HG03575 (cell line): ENCODE data around the gene NSMCE1.
"Not testable (repeated sequence)": the region's sequence is repeated elsewhere in the genome, so short reads cannot be mapped to it uniquely, and the experiment has no call there.

ENCODE experiments used
- ATAC-seq: cut with Tn5 transposase; IDR thresholded peaks from one replicate; pipeline ENCODE4 v1.9.1; 2021; ENCODE audit not compliant: unreplicated experiment, insufficient number of reproducible peaks, low FRiP score; ENCODE audit errors: extremely low read depth

NSMCE1 gene

DNA sequence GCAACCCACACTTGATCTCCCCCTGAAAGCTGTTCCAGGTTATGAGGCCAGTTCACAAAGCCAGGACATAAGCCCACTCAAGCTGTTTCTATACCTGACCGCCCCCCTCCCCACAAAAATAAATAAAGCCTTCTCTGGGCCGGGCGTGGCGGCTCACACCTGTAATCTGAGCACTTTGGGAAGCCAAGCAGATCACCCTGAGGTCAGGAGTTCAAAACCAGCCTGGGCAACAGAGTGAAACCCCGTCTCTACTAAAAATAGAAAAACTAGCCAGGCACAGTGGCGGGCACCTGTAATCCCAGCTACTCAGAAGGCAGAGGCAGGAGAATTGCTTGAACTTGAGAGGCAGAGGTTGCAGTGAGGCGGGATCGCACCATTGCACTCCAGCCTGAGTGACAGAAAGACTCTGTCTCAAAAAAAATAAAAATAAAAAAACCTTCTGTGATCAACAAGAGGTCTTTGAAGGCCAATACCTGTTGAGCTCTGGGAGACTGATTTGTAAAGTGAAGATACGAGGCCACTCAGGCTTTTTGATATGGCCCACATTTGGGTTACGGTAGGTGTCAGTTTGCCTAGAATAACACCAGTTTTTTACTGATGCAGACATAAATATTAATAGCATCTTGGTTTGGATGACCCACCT lies 63.0 kb downstream of the NSMCE1 start:
- no peak for ATAC-seq

DNA sequence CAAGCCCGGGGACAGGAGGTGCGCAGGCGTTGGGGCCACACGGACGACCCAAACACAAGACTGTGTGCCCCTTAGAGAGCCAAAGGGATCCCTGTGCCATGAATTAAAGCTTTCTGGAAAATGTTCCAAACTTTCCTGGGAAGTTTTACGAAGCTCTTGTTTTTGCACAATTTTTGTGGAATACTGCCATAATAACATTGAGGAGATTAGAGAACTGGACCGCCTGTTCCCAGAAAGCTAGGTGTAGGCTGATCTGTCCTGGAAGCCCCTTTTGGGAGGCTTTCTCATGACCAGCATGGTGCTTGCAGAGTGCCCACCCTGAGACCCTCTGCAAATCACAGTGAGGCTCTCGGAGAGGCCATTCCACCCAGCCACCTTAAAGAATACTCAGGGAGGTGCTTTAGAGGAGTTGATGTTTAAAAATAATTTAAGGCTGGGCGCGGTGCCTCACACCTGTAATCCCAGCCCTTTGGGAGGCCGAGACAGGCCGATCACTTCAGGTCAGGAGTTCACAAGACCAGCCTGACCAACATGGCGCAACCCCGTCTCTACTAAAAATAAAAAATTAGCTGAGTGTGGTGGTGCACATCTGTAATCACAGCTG lies 64.2 kb downstream of the NSMCE1 start:
- no peak for ATAC-seq

DNA sequence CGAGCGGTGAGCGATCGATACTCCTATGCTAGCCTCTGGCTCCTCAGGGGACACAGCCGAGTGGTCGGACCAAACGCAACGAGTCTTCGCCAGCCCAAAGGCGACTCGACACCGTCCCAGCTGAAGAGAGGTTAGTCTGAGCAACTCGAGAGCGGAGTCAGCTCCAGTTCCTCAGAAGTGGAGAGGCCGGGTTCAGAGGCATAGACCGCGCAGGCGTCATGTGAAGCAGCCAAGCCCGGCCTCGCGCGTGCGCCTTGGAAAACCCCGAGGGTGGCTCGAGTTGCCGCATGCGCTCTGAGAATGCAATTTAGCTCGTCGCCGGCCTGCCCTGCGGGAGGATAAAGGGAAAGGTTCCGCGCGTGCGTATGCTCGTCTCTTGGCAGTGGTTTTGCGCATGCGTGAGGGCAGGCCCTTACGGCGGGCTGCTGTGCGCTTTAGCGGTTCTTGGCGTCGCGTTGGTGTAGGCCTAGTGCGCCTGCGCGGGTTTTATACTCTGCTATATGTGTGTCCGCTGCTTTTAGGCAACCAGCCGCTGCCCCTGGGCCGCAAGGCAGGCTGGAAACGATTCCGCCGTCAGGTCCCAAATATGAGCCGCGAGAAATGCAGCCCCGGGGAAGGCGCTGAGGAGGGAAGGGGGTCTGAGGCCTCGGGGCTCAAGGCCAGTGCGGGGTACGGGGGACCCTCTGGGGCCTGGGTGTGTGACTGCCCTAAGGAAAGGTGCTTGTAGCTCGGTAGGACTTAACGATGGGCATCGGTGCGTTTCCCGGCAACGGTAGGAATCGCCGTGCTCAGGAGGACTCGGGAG lies 64.9 kb downstream of the NSMCE1 start, which contains the start of gene KDM8:
TSS of gene KDM8 (plus strand) at position 20 of the 805 bp plus-strand sequence. CDS start 6,598 bp downstream, outside the sequence.
- ATAC-seq: peak; percentile 66

DNA sequence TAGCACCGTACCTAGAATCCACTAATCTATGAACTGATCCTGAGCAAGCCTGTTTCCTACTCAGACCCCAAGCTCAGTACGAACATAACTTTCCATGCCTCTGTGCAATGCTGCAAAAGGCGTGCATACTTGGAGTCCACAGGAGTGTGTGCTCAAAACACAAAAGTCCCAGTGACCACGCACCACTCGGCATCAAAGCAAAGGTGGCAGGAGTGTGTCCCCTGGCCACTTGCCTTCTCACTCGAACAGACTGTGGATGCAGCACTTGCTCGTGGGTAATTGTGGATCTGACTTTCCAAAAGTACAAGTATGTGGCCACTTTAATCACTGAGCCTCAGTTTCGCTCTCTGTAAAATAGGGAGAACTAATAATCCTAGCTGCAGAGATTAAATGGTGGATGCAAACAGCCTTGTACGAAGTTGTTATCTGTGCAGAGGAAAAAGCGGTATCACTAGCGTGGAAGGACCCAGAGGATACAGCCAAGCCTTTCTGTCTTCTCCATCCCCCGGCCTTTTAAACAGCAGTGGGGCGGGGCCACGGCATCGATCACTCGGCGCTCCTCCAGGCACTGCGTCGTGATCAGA lies 65.6 kb downstream of the NSMCE1 start:
- ATAC-seq: no peak

DNA sequence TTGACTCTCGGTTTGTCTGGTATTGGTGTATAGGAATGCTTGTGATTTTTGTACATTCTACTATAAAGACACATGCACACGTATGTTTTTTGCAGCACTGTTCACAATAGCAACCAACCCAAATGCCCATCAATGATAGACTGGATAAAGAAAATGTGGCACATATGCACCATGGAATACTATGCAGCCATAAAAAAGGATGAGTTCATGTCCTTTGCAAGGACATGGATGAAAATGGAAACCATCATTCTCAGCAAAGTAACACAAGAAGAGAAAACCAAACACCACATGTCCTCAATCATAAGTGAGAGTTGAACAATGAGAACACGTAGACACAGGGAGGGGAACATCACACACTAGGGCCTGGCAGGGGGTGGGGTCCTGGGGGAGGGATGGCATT lies 67.7 kb downstream of the NSMCE1 start:
- not testable (repeated sequence) for ATAC-seq

DNA sequence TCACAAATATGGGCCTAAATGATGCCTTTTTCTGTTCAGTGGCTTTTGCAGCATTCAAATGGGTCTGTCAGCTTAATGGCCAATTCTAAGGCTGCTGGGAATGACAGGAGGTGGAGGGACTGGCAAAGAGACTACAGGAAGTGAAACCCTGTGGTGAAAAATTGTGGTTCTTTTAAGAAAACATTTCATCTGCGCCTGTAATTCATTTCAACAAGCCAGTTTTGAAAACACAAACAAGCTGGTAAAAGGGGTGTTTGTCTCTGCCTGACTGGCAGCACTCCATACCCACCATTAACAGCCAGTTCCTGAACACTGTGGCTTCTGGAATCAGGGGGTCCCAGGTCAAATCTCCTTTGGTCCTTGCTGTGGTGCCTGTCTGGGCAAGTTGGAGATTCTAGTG lies 68.8 kb downstream of the NSMCE1 start:
- no peak for ATAC-seq

DNA sequence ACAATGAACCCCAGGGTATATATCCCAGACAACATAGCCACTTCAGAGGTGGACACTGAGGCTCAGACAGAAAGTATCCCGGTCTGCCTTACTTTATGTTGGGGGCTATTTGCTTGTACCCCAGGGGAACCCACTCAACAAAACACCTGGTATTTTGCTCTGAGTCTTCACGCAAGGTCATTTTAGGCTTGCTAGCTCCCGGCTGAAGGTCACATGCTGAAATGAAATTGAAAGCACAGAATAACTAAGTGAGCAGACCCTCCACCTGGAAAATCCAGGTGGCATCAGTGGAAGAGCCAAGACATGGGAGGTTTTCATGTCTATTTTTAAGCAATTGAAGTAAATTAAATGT lies 69.4 kb downstream of the NSMCE1 start:
- no peak for ATAC-seq

DNA sequence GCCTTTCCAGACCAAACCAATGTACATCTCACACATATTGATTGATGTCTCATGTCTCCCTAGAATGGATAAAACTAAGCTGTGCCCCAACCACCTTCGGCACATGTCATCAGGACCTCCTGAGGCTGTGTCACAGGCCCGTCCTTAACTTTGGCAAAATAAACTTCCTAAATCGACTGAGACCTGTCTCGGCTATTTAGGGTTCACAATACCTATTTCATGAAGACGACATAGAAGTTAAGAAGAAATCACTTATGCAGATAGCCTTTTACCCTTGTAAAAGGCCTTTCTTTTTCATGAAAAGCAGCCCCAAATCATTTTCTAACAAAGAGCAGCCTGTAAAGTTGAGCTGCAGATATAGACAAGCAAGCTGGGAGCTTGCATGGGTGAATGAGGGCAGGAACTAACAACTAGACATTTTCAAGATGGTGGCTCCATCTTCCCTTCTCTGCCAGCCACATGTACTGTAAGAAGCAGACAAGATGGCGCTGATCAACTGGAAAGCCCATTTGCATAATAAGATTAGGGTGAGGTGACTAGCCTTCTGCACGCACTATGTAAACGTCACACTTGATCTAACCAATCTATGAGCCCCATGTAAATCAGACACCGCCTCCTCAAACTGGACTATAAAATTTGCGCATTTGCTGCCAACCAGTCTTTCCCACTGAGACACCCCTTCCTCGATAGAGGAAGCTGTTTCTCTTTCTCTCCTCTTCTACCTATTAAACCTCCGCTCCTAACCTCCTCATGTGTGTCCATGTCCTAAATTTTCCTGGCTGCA lies 69.9 kb downstream of the NSMCE1 start:
- no peak for ATAC-seq

DNA sequence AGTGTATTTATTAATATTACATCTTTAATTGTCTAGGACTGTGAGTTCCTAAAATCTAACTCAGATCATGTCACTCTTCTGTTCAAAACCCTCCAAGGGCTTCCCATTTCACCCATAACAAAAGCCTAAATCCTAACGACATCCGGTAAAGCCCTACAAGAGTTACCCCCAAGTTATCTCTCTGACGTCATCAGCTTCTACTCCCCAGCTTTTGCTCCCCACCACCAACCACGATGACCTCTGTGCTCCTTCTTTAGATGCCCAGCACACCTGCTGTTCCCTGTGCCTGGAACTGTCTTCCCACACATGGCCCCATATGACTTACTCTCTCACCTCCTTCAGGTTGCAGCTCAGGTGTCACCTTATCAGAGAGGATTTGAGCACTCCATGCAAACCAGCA lies 71.6 kb downstream of the NSMCE1 start:
- ATAC-seq: no peak

DNA sequence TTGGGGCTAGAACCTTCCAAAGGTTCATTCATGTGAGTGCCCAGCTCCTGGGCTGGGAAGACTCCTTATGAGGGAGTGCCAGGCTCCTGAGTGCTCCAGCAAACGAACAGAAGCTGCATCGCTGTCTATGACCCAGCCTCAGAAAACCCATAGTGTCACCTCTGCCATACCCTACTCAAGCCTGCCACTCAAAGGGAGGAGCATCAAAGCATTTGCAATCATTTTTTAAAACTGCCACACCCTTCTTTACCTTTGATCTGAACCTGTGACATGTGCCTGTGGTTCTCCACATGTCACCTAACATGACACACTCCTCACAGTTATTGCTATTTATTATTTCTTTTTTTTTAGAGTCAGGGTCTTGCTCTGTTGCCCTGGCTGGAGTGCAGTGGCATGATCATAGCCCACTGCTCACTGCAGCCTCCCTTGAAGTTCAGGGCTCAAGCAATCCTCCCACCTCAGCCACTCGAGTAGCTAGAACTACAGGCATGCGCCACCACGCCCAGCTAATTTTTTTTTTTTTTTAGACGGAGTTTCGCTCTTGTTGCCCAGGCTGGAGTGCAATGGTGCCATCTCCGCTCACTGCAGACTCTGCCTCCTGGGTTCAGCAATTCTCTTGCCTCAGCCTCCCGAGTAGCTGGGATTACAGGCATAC lies 72.5 kb downstream of the NSMCE1 start:
- ATAC-seq: no peak

DNA sequence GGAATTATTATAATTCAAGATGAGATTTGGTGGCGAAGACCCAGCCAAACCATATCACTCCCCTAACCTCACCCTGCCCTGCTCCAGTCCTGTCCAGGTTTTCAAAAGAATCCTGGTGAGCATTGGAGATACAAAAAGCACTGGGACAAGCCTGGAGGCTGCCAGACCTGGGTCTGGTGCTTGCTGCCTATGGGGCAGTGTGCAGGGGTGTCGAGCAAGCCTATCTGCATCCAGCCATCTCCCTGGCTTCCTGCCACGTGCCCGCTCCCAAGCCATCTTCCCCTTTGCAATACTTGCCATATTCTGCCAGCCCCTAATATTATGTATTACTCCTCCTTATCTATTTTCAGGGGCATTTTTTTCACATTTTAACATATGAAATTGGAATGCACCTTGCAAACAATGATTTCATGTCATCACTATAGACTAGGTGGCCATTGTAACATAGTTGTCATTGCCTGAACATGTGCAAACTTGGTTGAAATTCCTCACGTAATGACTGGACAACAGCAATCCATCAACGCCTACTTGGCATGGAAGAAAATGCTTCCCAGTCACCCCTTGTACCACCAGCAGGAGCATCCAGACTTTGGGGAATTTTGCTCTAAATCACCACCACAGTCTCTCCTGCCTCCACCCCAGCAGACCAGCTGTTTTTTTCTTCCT lies 73.4 kb downstream of the NSMCE1 start:
- no peak for ATAC-seq

DNA sequence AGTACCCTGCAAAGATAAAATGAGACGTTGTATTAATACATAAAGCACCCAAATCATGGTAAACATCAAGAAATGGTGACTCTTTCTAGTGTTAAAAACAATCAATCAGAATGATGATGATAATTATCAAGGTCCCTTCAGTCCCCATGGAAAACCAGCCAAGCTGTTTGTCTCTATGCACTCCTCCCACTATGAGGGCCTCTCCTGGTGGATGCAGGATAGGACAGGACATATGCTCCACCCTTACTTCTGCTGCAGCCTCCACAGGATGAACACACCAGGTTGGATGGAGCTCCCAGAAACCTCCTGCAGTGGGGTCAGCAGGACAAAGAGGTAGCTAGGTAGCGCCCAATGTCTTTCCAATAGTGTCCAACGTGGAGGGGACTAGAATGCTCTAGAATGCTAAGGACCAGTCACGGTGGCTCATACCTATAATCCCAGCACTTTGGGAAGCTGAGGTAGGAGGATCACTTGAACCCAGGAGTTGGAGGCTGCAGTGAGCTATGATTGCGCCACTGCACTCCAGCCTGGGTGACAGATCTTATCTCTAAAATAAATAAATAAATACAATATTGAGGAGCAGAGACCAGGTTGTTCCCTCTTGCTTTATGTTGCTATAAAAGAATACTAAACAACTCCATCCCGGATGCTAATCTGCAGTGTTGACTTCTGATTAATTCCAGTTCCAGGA lies 75.1 kb downstream of the NSMCE1 start:
- ATAC-seq: no peak

DNA sequence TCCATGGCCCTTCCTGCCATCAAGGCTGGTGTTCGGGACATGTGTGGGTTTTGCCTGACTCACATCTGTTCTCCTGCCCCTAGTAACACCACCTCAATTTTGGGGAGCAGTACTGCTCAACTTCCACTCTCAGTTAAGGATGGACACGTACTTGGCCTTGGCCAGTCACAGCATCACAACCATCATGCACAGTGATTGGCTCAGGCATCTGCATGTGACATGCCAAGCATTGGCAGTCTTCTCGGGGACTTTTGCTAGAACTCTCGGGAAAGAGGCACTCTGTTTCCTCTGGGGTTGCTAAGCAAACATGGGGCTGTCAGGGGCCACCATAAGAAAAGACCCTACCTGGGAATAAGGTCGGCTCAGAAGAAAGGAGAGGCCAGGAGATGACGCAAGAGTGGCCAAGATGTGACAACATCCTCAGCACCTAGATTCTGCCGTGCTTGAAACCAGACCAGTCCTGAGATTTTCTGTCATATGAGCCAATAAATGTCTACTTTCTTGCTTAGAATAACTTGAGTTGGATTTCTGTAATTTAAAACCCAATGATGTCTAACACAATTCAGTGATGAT lies 77.1 kb downstream of the NSMCE1 start:
- ATAC-seq: no peak

DNA sequence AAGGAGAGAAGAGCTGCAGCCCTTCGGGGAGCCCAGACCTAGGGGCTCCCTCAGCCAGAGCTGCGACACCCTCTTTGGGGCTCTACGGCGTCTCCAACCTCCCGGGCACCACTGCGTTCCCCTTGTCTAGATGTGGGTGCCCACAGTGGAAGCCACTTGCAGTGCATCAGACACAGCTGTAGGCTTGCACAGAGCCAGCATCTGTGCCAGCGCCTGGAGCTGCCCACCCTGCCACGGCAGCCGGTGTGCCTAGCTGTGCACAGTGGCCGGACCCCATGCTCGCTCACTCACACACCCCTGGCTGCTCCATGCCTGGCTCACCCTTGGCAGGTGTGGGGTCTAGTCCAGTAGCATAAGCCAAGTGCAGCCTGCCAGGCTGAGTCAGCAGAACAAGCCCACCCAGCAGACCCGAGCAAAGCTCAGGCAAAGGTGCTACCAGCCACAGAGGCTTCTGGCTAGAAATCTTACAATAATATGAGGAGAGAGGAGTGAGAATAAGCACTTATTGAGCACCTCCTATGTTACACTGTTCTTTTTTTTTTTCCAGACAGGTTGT lies 78.2 kb downstream of the NSMCE1 start:
- ATAC-seq: no peak

DNA sequence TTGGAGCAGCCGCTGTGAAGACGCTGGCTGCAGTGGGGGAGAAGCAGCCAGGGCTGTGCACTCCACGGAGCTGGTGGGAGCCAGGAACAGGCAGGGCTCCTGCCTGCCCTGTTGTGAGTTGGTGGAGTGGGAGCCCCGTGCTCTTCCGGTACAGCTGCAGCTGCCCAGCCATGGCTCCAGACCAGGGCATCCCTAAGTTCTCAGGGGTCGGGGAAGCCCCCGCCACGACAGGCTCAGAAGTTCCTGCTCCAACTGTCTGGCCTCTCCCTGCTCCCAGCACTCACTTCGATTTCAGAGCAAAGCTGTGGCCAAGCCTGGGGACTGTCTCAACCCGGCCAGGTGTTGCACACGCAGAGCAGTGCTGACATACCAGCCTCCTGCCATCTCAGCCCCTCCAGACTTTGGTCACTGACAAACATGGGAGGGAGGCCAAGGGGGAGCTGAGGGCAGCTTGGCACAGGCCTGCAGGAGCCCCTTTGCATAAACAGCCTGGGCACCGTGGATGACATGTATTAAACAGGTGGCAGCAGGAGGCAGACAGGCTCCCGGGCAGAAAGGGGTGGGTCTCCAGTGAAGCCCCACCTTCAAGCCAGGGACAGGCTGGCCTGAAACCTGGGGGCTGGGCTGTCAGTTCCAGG lies 79.1 kb downstream of the NSMCE1 start:
- ATAC-seq: no peak

DNA sequence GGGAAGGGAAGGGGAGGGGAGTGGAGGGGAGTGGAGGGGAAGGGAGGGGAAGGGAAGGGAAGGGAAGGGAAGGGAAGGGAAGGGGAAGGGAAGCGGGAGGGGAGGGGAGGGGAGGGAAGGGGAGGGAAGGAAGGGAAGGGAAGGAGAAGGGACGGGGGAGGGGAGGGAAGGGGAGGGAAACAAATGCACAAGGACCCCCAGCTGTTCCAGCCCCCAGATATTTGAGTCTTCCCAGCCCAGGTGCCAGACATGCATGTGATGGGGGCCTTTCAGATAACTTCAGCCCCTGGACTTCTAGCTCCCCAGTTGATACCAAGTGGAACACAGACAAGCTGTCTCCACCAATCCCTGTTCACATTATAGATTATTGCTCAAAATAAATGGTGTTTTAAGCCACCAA lies 79.9 kb downstream of the NSMCE1 start:
- no peak for ATAC-seq

DNA sequence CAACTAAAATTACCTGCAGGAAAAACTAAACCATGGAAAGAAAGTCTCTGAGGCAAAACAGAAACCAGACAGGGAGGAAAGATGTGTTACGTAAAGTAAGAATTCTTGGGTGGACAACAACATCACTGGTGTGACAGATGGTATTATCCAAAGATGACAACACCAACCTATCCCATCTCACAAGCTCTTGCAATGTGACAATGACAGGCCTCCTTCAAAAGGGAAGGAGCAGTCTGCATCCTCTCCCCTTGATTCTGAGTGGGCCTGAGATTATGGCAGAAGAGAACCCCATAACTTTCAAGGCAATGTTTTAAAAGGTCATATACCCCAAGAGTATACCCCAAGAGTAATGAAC lies 82.8 kb downstream of the NSMCE1 start:
- no peak for ATAC-seq
